Fibroblast of lung (primary cell): ENCODE measurements around the gene CHIT1. TPM values are rescaled to one million over a fixed set of nuclear protein-coding genes. Genes with fewer than 3 reads are reported as not detected.

ENCODE experiments used
- DNase-seq, 2 donors: peaks; one replicate each; pipeline versions ENCODE4 v3.0.0 to v3.0.0-alpha.2; 2010; ENCODE audit warnings: low read depth in 2 of 2
- H2AFZ ChIP-seq: 2 replicates; pipeline ENCODE4 v1.5.1; 2012; ENCODE audit warnings: low read length, control low read depth, inconsistent platforms
- H3K27ac ChIP-seq: 2 replicates; pipeline ENCODE4 v1.5.1; 2011; ENCODE audit warnings: low read length, control low read depth; ENCODE audit not compliant: insufficient read depth
- H3K27me3 ChIP-seq: 2 replicates; pipeline ENCODE4 v1.5.1; 2011; ENCODE audit warnings: mild to moderate bottlenecking, low read length; ENCODE audit not compliant: control insufficient read depth, insufficient read depth
- H3K36me3 ChIP-seq: 2 replicates; pipeline ENCODE4 v1.5.1; 2011; ENCODE audit warnings: low read length; ENCODE audit not compliant: control insufficient read depth, insufficient read depth
- H3K4me1 ChIP-seq: 2 replicates; pipeline ENCODE4 v1.5.1; 2011; ENCODE audit warnings: low read length; ENCODE audit not compliant: control insufficient read depth, insufficient read depth; ENCODE audit errors: extremely low read depth
- H3K4me2 ChIP-seq: 2 replicates; pipeline ENCODE4 v1.5.1; 2011; ENCODE audit warnings: low read length, control low read depth; ENCODE audit not compliant: insufficient read depth; ENCODE audit errors: extremely low read depth
- H3K4me3 ChIP-seq, 4 experiments: fragments of 200-600 bp in 1 of 4; sonication (generic) in 1 of 4; replicated peaks in 1 of 4; 2 replicates each; pipeline ENCODE4 v1.5.1; 2011 to 2016; ENCODE audit warnings: low read length in 4 of 4, low read depth in 3 of 4, mild to moderate bottlenecking in 3 of 4, control low read depth in 2 of 4, inconsistent platforms in 1 of 4, mixed read lengths in 1 of 4; ENCODE audit not compliant: insufficient read depth in 1 of 4; ENCODE audit errors: control extremely low read depth in 1 of 4
- H3K79me2 ChIP-seq: 2 replicates; pipeline ENCODE4 v1.5.1; 2012; ENCODE audit warnings: mild to moderate bottlenecking, low read length, inconsistent platforms; ENCODE audit not compliant: control insufficient read depth, insufficient read depth
- H3K9ac ChIP-seq: 2 replicates; pipeline ENCODE4 v1.5.1; 2011; ENCODE audit warnings: mild to moderate bottlenecking, low read length, control low read depth; ENCODE audit not compliant: insufficient read depth
- H3K9me3 ChIP-seq: 2 replicates; pipeline ENCODE4 v1.5.1; 2012; ENCODE audit warnings: low read depth, low read length; ENCODE audit not compliant: control insufficient read depth, insufficient read depth
- H4K20me1 ChIP-seq: 2 replicates; pipeline ENCODE4 v1.5.1; 2011; ENCODE audit warnings: low read length; ENCODE audit not compliant: control insufficient read depth, insufficient read depth; ENCODE audit errors: extremely low read depth
- EZH2 ChIP-seq: IDR thresholded peaks from 2 replicates; pipeline ENCODE4 v1.5.1; 2012; ENCODE audit warnings: low read length, control low read depth, mild to moderate bottlenecking; ENCODE audit errors: missing control alignments
- polyA plus RNA-seq, 2 donors: library from polyadenylated mRNA; depleted of rRNA in 1 of 2; stranded (reverse) in 1 of 2; unstranded in 1 of 2; fragments of >200 nt; gene quantifications; 2 replicates each; pipeline ENCODE4 v1.2.1, GENCODE V29; 2011 to 2012; ENCODE audit warnings: missing spikeins in 1 of 2
- total RNA-seq: library from RNA; depleted of rRNA; stranded (reverse); fragments of >200 nt; gene quantifications from 2 replicates; pipeline ENCODE4 v1.2.1, GENCODE V29; 2014
- TF ChIP-seq, protein P1 (sequence below), 2 donors: IDR thresholded peaks in 1 of 2; conservative IDR thresholded peaks in 1 of 2; 1 replicate in 1 of 2; 2 replicates in 1 of 2; pipeline ENCODE4 v1.5.1; 2011 to 2012; ENCODE audit warnings: low read length in 2 of 2, control low read depth in 1 of 2, inconsistent platforms in 1 of 2, low read depth in 1 of 2, mild to moderate bottlenecking in 1 of 2

The CHIT1 gene
- total and polyA plus RNA-seq, 2 donors (not counting 1 experiment from before 2014, with no cell fraction given), result not detected

DNA sequence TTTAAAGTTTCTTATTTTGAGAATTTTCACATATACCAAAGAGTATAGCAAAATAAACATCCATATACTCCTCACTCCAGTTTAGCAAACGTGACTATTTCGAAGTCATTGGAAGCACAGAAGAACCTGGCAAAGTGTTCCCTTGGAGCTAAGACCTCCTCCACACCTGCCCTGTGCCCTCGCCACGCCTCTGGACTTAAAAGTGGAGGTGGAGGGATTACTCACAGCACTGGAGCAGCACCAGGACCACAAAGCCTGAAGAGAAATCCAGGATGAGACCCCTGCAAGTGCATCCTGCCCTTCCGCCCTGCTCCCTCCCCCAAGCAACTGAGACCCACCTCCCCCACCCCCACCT, 43.4 kb downstream of the CHIT1 start:
- TF ChIP-seq, protein P1, sequence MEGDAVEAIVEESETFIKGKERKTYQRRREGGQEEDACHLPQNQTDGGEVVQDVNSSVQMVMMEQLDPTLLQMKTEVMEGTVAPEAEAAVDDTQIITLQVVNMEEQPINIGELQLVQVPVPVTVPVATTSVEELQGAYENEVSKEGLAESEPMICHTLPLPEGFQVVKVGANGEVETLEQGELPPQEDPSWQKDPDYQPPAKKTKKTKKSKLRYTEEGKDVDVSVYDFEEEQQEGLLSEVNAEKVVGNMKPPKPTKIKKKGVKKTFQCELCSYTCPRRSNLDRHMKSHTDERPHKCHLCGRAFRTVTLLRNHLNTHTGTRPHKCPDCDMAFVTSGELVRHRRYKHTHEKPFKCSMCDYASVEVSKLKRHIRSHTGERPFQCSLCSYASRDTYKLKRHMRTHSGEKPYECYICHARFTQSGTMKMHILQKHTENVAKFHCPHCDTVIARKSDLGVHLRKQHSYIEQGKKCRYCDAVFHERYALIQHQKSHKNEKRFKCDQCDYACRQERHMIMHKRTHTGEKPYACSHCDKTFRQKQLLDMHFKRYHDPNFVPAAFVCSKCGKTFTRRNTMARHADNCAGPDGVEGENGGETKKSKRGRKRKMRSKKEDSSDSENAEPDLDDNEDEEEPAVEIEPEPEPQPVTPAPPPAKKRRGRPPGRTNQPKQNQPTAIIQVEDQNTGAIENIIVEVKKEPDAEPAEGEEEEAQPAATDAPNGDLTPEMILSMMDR (conservative IDR thresholded peaks at IDR 0.05 in 1 of 2, IDR thresholded peaks at IDR 0.05 in 1 of 2; ENCODE audit: low read depth in 1 of 2, low read length in 2 of 2), result no peak
- no peak for TF ChIP-seq EZH2
- Histone ChIP-seq H4K20me1 (no peaks in the 10 kb centered on the region), H2AFZ (no peak overlapping the region), H3K4me2 (no peak overlapping the region), H3K4me3 (no peak overlapping the region), H3K9ac (no peak overlapping the region), H3K4me1 (no peaks in the 10 kb centered on the region), H3K27me3 (no peaks in the 10 kb centered on the region), H3K79me2 (no peaks in the 10 kb centered on the region), H3K27ac (no peak overlapping the region), H3K9me3 (no peaks in the 10 kb centered on the region), H3K36me3 (no peaks in the 10 kb centered on the region)
- no peak for DNase-seq

DNA sequence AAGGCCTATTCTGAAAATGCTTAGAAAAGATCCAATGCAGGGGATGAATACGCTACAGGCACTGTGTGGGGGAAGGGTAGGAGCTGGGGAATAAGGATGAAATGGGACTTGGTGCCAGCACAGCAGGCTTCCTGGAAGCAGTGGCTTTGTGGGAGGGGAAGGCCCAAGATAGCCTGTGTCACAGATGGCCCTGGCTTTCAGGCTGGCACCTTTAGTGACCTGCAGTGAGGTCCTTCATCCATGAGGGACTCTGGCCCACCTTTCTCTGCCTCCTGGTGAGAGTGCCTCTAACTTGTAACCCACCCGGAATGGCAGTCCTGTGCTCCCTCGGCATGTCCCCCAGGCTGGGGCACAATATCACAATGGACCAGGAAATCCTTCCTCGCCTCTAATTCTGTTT, 43.9 kb downstream of the CHIT1 start:
- no peak for DNase-seq
- no peak overlapping the region for H3K27ac ChIP-seq
- H3K9ac ChIP-seq, result no peak overlapping the region
- no peak overlapping the region for H2AFZ ChIP-seq
- no peaks in the 10 kb centered on the region for H4K20me1 ChIP-seq
- TF ChIP-seq, protein P1 (conservative IDR thresholded peaks at IDR 0.05 in 1 of 2, IDR thresholded peaks at IDR 0.05 in 1 of 2; ENCODE audit: low read depth in 1 of 2, low read length in 2 of 2), result no peak
- no peak for TF ChIP-seq EZH2
- H3K79me2 ChIP-seq, result no peaks in the 10 kb centered on the region
- H3K4me1 ChIP-seq, result no peaks in the 10 kb centered on the region
- H3K27me3 ChIP-seq, result no peaks in the 10 kb centered on the region
- H3K4me3 ChIP-seq, result no peak overlapping the region
- H3K9me3 ChIP-seq, result no peaks in the 10 kb centered on the region
- H3K36me3 ChIP-seq, result no peaks in the 10 kb centered on the region
- H3K4me2 ChIP-seq, result no peak overlapping the region

DNA sequence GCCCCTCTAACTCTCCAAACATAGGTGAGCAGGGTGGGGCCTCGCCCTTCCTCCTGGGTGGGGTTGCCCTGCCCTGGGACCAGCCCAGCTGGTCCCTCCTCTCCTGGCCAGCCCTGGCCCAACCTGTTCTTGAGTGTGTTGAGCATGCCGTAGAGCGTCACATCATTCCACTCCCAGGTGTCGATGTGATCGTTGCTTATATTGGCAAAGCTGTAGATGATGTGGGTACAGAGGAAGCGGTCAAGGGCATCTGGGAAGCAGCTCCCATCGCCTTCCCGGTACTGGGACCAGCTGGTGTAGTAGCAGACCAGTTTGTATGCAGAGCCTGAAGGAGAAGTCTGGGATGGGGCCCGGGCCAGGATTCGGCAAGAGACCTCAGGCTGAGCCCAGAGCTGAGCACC, 44.4 kb downstream of the CHIT1 start:
- H2AFZ ChIP-seq, result no peak overlapping the region
- H3K4me3 ChIP-seq, result no peak overlapping the region
- TF ChIP-seq EZH2, result no peak
- TF ChIP-seq, protein P1 (conservative IDR thresholded peaks at IDR 0.05 in 1 of 2, IDR thresholded peaks at IDR 0.05 in 1 of 2; ENCODE audit: low read depth in 1 of 2, low read length in 2 of 2), result no peak
- no peak overlapping the region for H3K9ac ChIP-seq
- no peak for DNase-seq
- no peaks in the 10 kb centered on the region for H4K20me1 ChIP-seq
- H3K79me2 ChIP-seq, result no peaks in the 10 kb centered on the region
- H3K9me3 ChIP-seq, result no peaks in the 10 kb centered on the region
- H3K4me1 ChIP-seq, result no peaks in the 10 kb centered on the region
- no peak overlapping the region for H3K4me2 ChIP-seq
- H3K36me3 ChIP-seq, result no peaks in the 10 kb centered on the region
- no peak overlapping the region for H3K27ac ChIP-seq
- H3K27me3 ChIP-seq, result no peaks in the 10 kb centered on the region
